K562 (cell line): Measurements from ENCODE around the gene ANO7. TPM values are rescaled to one million over a fixed set of nuclear protein-coding genes. Genes with fewer than 3 reads are reported as not detected.

Experiments used
- ATAC-seq: fragments of 200-7000 bp; cut with Tn5 transposase; 3 replicates; pipeline ENCODE4 v1.9.1; 2020; ENCODE audit warnings: moderate library complexity
- BruUV-seq: library from RNA; stranded (reverse); fragments of 400-500 nt; replicated peaks from 2 replicates; lab custom pipeline; 2021; lab: Mats Ljungman, UMichigan
- CTCF ChIA-PET: fragments of 300-600 bp; formaldehyde crosslinking; extraction: SDS; loops from one replicate; lab custom pipeline; 2021; ENCODE audit warnings: low intra/inter-chr PET ratio; lab: Yijun Ruan, JAX
- POLR2A ChIA-PET: fragments of 300-600, 350-650 bp; sonication (Branson Sonifier 250); formaldehyde crosslinking; extraction: SDS; loops from one replicate; lab custom pipeline; 2021; ENCODE audit warnings: antibody characterized with exemption, inconsistent platforms; lab: Yijun Ruan, JAX
- DNase-seq, 4 experiments: peaks; one replicate each; pipeline versions ENCODE4 v3.0.0 to v3.0.0-alpha.2; 2011 to 2018; ENCODE audit warnings: low spot score in 3 of 4, mixed read lengths in 3 of 4; ENCODE audit errors: extremely low read depth in 1 of 4
- FAIRE-seq: peaks from 2 replicates; lab custom pipeline; 2011; peaks lifted over from hg19 to GRCh38; lab: Jason Lieb, UNC
- H2AFZ ChIP-seq: 2 replicates; pipeline ENCODE4 v1.6.0; 2011; ENCODE audit warnings: low read depth, low read length, control low read depth, inconsistent platforms
- H3K27ac ChIP-seq: fragments of 200-600 bp; 3 replicates; pipeline ENCODE4 v1.8.0; 2011; ENCODE audit warnings: low read depth, mild to moderate bottlenecking, control low read depth, inconsistent platforms, low read length, moderate library complexity, mixed read lengths; ENCODE audit errors: extremely low read depth
- H3K27me3 ChIP-seq, 2 experiments: fragments of 300-600 bp in 1 of 2; 2 replicates in 1 of 2; 3 replicates in 1 of 2; pipeline versions ENCODE4 v1.6.0 to v1.8.0; 2011; ENCODE audit warnings: inconsistent platforms in 2 of 2, low read length in 2 of 2, mild to moderate bottlenecking in 1 of 2, mixed read lengths in 1 of 2, moderate library complexity in 1 of 2; ENCODE audit not compliant: control insufficient read depth in 2 of 2, insufficient read depth in 2 of 2
- H3K36me3 ChIP-seq: fragments of 300-600 bp; 3 replicates; pipeline ENCODE4 v1.8.0; 2011; ENCODE audit warnings: mild to moderate bottlenecking, low read length, inconsistent platforms; ENCODE audit not compliant: control insufficient read depth, insufficient read depth
- H3K4me1 ChIP-seq, 2 experiments: fragments of 200-600 bp in 1 of 2; replicated peaks in 1 of 2; 2 replicates in 1 of 2; 3 replicates in 1 of 2; pipeline versions ENCODE4 v1.5.1 to v1.8.0; 2011; ENCODE audit warnings: inconsistent platforms in 2 of 2, low read length in 2 of 2, mild to moderate bottlenecking in 1 of 2, mixed read lengths in 1 of 2, moderate library complexity in 1 of 2; ENCODE audit not compliant: control insufficient read depth in 2 of 2, insufficient read depth in 2 of 2
- H3K4me2 ChIP-seq: 2 replicates; pipeline ENCODE4 v1.6.1; 2011; ENCODE audit warnings: low read length, control low read depth, inconsistent platforms, mixed read lengths; ENCODE audit not compliant: insufficient read depth
- H3K4me3 ChIP-seq: fragments of 200-600 bp; sonication (generic), shearing (Covaris generic); 2 replicates; pipeline ENCODE4 v1.5.1; 2016; ENCODE audit warnings: control low read depth, inconsistent platforms
- H3K79me2 ChIP-seq: fragments of 200-600 bp; 3 replicates; pipeline ENCODE4 v1.8.0; 2011; ENCODE audit warnings: low read length, inconsistent platforms; ENCODE audit not compliant: control insufficient read depth, insufficient read depth
- H3K9ac ChIP-seq, 2 experiments: 2 replicates each; pipeline versions ENCODE4 v1.6.0 to v1.6.1; 2011; ENCODE audit warnings: low read depth in 2 of 2, low read length in 2 of 2, control low read depth in 1 of 2, inconsistent platforms in 1 of 2, mild to moderate bottlenecking in 1 of 2, mixed read lengths in 1 of 2; ENCODE audit not compliant: insufficient read depth in 1 of 2
- H3K9me1 ChIP-seq: one replicate; pipeline ENCODE4 v1.6.0; 2011; ENCODE audit warnings: inconsistent platforms, mild to moderate bottlenecking, low read length, moderate library complexity; ENCODE audit not compliant: control insufficient read depth, insufficient read depth
- H3K9me3 ChIP-seq: replicated peaks from 2 replicates; pipeline ENCODE4 v1.5.1; 2011; ENCODE audit warnings: low read depth, low read length, inconsistent platforms; ENCODE audit not compliant: control insufficient read depth, insufficient read depth
- H4K20me1 ChIP-seq: replicated peaks from 2 replicates; pipeline ENCODE4 v1.6.1; 2011; ENCODE audit warnings: low read length, inconsistent platforms, mixed read lengths; ENCODE audit not compliant: control insufficient read depth, insufficient read depth
- ARID4B ChIP-seq: sonication (generic); formaldehyde crosslinking; IDR thresholded peaks from 2 replicates; pipeline ENCODE4 v1.8.0; 2022; ENCODE audit warnings: mild to moderate bottlenecking, missing genetic modification reagents
- HNRNPH1 ChIP-seq: fragments of 200-400 bp; formaldehyde crosslinking; optimal IDR thresholded peaks from 2 replicates; pipeline ENCODE3; 2017; ENCODE audit warnings: low read depth, mild to moderate bottlenecking, low read length, moderate library complexity
- NFYB ChIP-seq: IDR thresholded peaks from 2 replicates; pipeline ENCODE4 v1.6.1; 2011; ENCODE audit warnings: mild to moderate bottlenecking, moderate library complexity; ENCODE audit not compliant: insufficient read length; ENCODE audit errors: extremely low read depth
- RCOR1 ChIP-seq, 2 experiments: IDR thresholded peaks; 2 replicates each; pipeline ENCODE4 v1.6.1; 2012; ENCODE audit warnings: low read depth in 2 of 2, low read length in 2 of 2, borderline replicate concordance in 1 of 2, improper control_type of control experiment in 1 of 2
- USF1 ChIP-seq: sonication (generic); formaldehyde crosslinking; IDR thresholded peaks from 2 replicates; pipeline ENCODE4 v1.9.0; 2022; ENCODE audit warnings: mild to moderate bottlenecking, missing genetic modification reagents
- ZFP30 ChIP-seq: fragments of 250-450 bp; sonication (Bioruptor Pico); IDR thresholded peaks from 2 replicates; pipeline ENCODE4 v1.8.0; 2022; ENCODE audit warnings: moderate library complexity, mild to moderate bottlenecking, inconsistent platforms, borderline replicate concordance
- ZFP91 ChIP-seq: sonication (generic); formaldehyde crosslinking; IDR thresholded peaks from 2 replicates; pipeline ENCODE4 v1.8.0; 2022; ENCODE audit warnings: mild to moderate bottlenecking, missing genetic modification reagents
- ZNF79 ChIP-seq: fragments of 250-450 bp; sonication (Bioruptor Pico); IDR thresholded peaks from 2 replicates; pipeline ENCODE4 v1.4.0; 2020; ENCODE audit warnings: low read depth, mild to moderate bottlenecking, moderate library complexity
- WGBS: fragments of 100-300 bp; shearing (Covaris generic); methylation state at CpG from one replicate; pipeline ENCODE4 v1.1.6; 2016; ENCODE audit warnings: low coverage, mixed read lengths; ENCODE audit not compliant: insufficient coverage; ENCODE audit errors: missing lambda C conversion rate; 5-methylcytosine and 5-hydroxymethylcytosine counted together
- in situ Hi-C: fragments of 300-500 bp; cut with MboI; formaldehyde crosslinking; loops from 4 replicates; pipeline ENCODE4 v1.15.0; 2018; ENCODE audit warnings: inconsistent platforms, mixed read lengths
- intact Hi-C: fragments of 100-400 bp; cut with micrococcal nuclease; formaldehyde crosslinking; loops from 2 replicates; pipeline ENCODE4 v1.14.2; 2022
- polyA plus RNA-seq, 8 experiments: library from polyadenylated mRNA; depleted of rRNA in 4 of 8; stranded (reverse) in 5 of 8; unstranded in 3 of 8; fragments of >200 nt; fragmentation: Nextera tagmentation in 2 of 8; fragmentation: Illumina TruSeq in 1 of 8; extraction: Ambion mirVana in 2 of 8; extraction: Trizol in 1 of 8; gene quantifications; 2 replicates each; pipeline versions ENCODE4 v1.2.1 to v1.2.3, GENCODE V29; 2011 to 2014; ENCODE audit warnings: inconsistent platforms in 1 of 8, missing spikeins in 1 of 8
- total RNA-seq, 7 experiments: library from RNA; depleted of rRNA in 6 of 7; stranded (reverse); fragments of >200 nt in 6 of 7; fragmentation: Illumina TruSeq in 2 of 7; extraction: Trizol in 2 of 7; gene quantifications; 2 replicates each; pipeline versions ENCODE4 v1.2.1 to v1.2.3, GENCODE V29; 2011 to 2021; ENCODE audit warnings: low replicate concordance in 1 of 7

Gene ANO7
- total and polyA plus RNA-seq, 9 of the 15 experiments (the other 6 are each of a cell fraction or from before 2014, with no cell fraction given), result 0.28 to 5.1 (median 1.1) TPM

- FAIRE-seq (no peak), DNase-seq (no peak), ATAC-seq (no peak)
- H3K9ac ChIP-seq, result no peak overlapping the region
- CTCF ChIA-PET, result no interaction called here
- H4K20me1 ChIP-seq, result no peaks in the 10 kb centered on the region
- H3K4me2 ChIP-seq, result no peak overlapping the region
- H3K4me3 ChIP-seq, result no peak overlapping the region
- H3K79me2 ChIP-seq, result no peaks in the 10 kb centered on the region
- no peak overlapping the region for H2AFZ ChIP-seq
- no peaks in the 10 kb centered on the region for H3K9me3 ChIP-seq
- H3K9me1 ChIP-seq, result no peaks in the 10 kb centered on the region
- no peaks in the 10 kb centered on the region; a peak in 1 of 5 replicates for H3K4me1 ChIP-seq
- WGBS, result 53% methylated on average over 4 of the region's 4 CpGs
- intact Hi-C loops (no loop called here), in situ Hi-C loops (no loop called here)
- H3K27me3 ChIP-seq, result no peaks in the 10 kb centered on the region
- peaks cover 12% of the 10 kb centered on the region; the same call in 1 of the 3 replicates for H3K36me3 ChIP-seq
- POLR2A ChIA-PET, result interaction anchor here (0.8 kb wide), 1 partner anchor 508 kb away, joined by 3 read pairs; no protein-coding TSS in a partner anchor
- no TSS peak for BruUV-seq
- no peak overlapping the region for H3K27ac ChIP-seq
- TF ChIP-seq ZFP30 (CRISPR knock-in tag), result no peak
- TF ChIP-seq ARID4B (CRISPR knock-in tag), result no peak
- no peak for TF ChIP-seq NFYB
- TF ChIP-seq HNRNPH1, result no peak
- no peak for TF ChIP-seq USF1 (CRISPR knock-in tag)
- no peak for TF ChIP-seq ZNF79
- TF ChIP-seq ZFP91, result no peak
- no peak for TF ChIP-seq RCOR1 (IDR thresholded peaks at IDR 0.05; ENCODE audit: borderline replicate concordance in 1 of 2, low read depth in 2 of 2, low read length in 2 of 2)
These were observed 8.6 kb upstream of the ANO7 start for GRCh38 chr2:241179899-241180298.
